Measurements from ENCODE around the gene YBX1.

GRCh38 chr1:42674214-42674613 is 8.0 kb upstream of the YBX1 start:
- TF ChIP-seq CTCF (IDR thresholded peaks at IDR 0.05; ENCODE audit: insufficient read depth, low read length) (no peak), POLR2AphosphoS5 (IDR thresholded peaks at IDR 0.05; ENCODE audit: low read depth) (no peak), GABPA (IDR thresholded peaks at IDR 0.05; ENCODE audit: low read depth) (no peak), REST (IDR thresholded peaks at IDR 0.05; ENCODE audit: insufficient replicate concordance, low read depth) (no peak)

Measured in HL-60 (cell line).